Transverse colon (tissue), 4 donors: ENCODE measurements around the gene TMEM202. TPM values are rescaled to one million over a fixed set of nuclear protein-coding genes. Genes with fewer than 3 reads are reported as not detected.
"Not testable (repeated sequence)": the region's sequence is repeated elsewhere in the genome, so short reads cannot be mapped to it uniquely, and the experiment has no call there.

ENCODE experiments used
- DNase-seq: peaks from one replicate; pipeline ENCODE4 v3.0.0-alpha.2; 2019
- H3K27ac ChIP-seq, 4 donors: fragments of 200-600 bp; sonication (generic); 2 replicates each; pipeline ENCODE4 v1.5.1; 2016 to 2018; ENCODE audit warnings: inconsistent platforms in 4 of 4
- H3K27me3 ChIP-seq: fragments of 200-600 bp; sonication (generic); 2 replicates; pipeline ENCODE4 v1.5.1; 2017; ENCODE audit warnings: inconsistent platforms
- H3K36me3 ChIP-seq, 4 donors: fragments of 200-600 bp; sonication (generic); 2 replicates each; pipeline ENCODE4 v1.5.1; 2017 to 2019; ENCODE audit warnings: inconsistent platforms in 4 of 4
- H3K4me1 ChIP-seq, 4 donors: fragments of 200-600 bp; sonication (generic); 2 replicates each; pipeline ENCODE4 v1.5.1; 2017 to 2020; ENCODE audit warnings: inconsistent platforms in 4 of 4
- H3K4me3 ChIP-seq, 4 donors: fragments of 200-600 bp; sonication (generic); 1 replicate in 1 of 4; 2 replicates in 3 of 4; pipeline versions ENCODE4 v1.5.1 to v1.6.1; 2017 to 2019; ENCODE audit warnings: inconsistent platforms in 4 of 4
- H3K9me3 ChIP-seq, 2 donors: fragments of 200-600 bp; sonication (generic); 2 replicates each; pipeline ENCODE4 v1.5.1; 2017 to 2019; ENCODE audit warnings: inconsistent platforms in 2 of 2
- CTCF ChIP-seq, 5 experiments: fragments of 200-600 bp in 3 of 5; fragments of 450-650 bp in 2 of 5; sonication (generic) in 3 of 5; IDR thresholded peaks; 1 replicate in 2 of 5; 2 replicates in 3 of 5; pipeline ENCODE4 v1.5.1; 2016 to 2017; ENCODE audit warnings: antibody characterized with exemption in 5 of 5, inconsistent platforms in 3 of 5, mild to moderate bottlenecking in 2 of 5, moderate library complexity in 1 of 5
- EP300 ChIP-seq: sonication (generic); formaldehyde crosslinking; IDR thresholded peaks from one replicate; pipeline ENCODE4 v1.6.1; 2017; ENCODE audit warnings: antibody characterized with exemption, low read depth
- POLR2A ChIP-seq: fragments of 450-650 bp; IDR thresholded peaks from one replicate; pipeline ENCODE4 v1.6.1; 2016; ENCODE audit warnings: antibody characterized with exemption, mild to moderate bottlenecking, moderate library complexity
- POLR2AphosphoS5 ChIP-seq, 3 donors: sonication (generic); formaldehyde crosslinking; IDR thresholded peaks; one replicate each; pipeline ENCODE4 v1.6.1; 2016; ENCODE audit warnings: antibody characterized with exemption in 3 of 3
- WGBS, 2 donors: methylation state at CpG; one replicate each; pipeline ENCODE4 v1.1.5; 2018; ENCODE audit warnings: low coverage in 1 of 2; 5-methylcytosine and 5-hydroxymethylcytosine counted together
- in situ Hi-C, 4 donors: fragments of 200-750 bp; cut with MboI; loops; one replicate each; pipeline versions ENCODE4 v1.15.0 to v1.15.1; 2017; ENCODE audit warnings: low sequenced_read_pairs in 3 of 4, low pct_ligation_motif_present in 1 of 4, low pct_unique_long_range_greater_than_20kb in 1 of 4
- intact Hi-C: fragments of 100-400 bp; cut with DNase I; formaldehyde crosslinking; loops from one replicate; pipeline ENCODE4 v1.15.1; 2023; ENCODE audit warnings: low total_unique reads
- total RNA-seq, 4 donors: library from RNA; depleted of rRNA; stranded (reverse); fragments of >200 nt; gene quantifications; one replicate each; pipeline ENCODE4 v1.1.0, GENCODE V29; 2016

Gene TMEM202
- total RNA-seq, 4 donors from 2014 or later, result not detected

- Histone ChIP-seq H3K27ac (no peak overlapping the region), H3K36me3 (no peaks in the 10 kb centered on the region), H3K9me3 (peaks cover 14 to 18% of the 10 kb centered on the region in 2 donors), H3K4me3 (no peak overlapping the region), H3K4me1 (no peaks in the 10 kb centered on the region), H3K27me3 (peaks cover 46% of the 10 kb centered on the region)
- no peak for DNase-seq
- 89 to 100% methylated on average over 1 of the region's 1 CpG for WGBS, 2 donors
- in situ Hi-C loops, result no loop called here
- intact Hi-C loops, result no loop called here
- TF ChIP-seq POLR2AphosphoS5 (IDR thresholded peaks at IDR 0.05), result no peak
Measured at GRCh38 chr15:72437650-72438316, 39.7 kb downstream of the TMEM202 start.

- H3K27me3 ChIP-seq, DNase-seq, H3K27ac ChIP-seq, H3K4me1 ChIP-seq, H3K9me3 ChIP-seq, intact Hi-C loops, in situ Hi-C loops, H3K36me3 ChIP-seq, H3K4me3 ChIP-seq: not testable (repeated sequence)
- 84% methylated on average over 5 of the region's 5 CpGs; no CpG with 5 or more reads in 1 of the 2 donors for WGBS, 2 donors
Measured at GRCh38 chr15:72442848-72443247, 44.7 kb downstream of the TMEM202 start.

GRCh38 chr15:72445426-72445825 is 47.3 kb downstream of the TMEM202 start:
- TF ChIP-seq POLR2AphosphoS5 (IDR thresholded peaks at IDR 0.05) (no peak), EP300 (no peak), POLR2A (no peak), CTCF (IDR thresholded peaks at IDR 0.05) (no peak)
- H3K4me1 ChIP-seq, result no peaks in the 10 kb centered on the region
- DNase-seq, result no peak
- 70% methylated on average over 1 of the region's 1 CpG; no CpG with 5 or more reads in 1 of the 2 donors for WGBS, 2 donors
- no peaks in the 10 kb centered on the region for H3K36me3 ChIP-seq
- intact Hi-C loops (no loop called here), in situ Hi-C loops (no loop called here)
- no peak overlapping the region for H3K27ac ChIP-seq
- H3K9me3 ChIP-seq, result no peaks in the 10 kb centered on the region
- H3K4me3 ChIP-seq, result no peak overlapping the region
- H3K27me3 ChIP-seq, result peaks cover 4% of the 10 kb centered on the region

GRCh38 chr15:72450805-72451204 is 52.7 kb downstream of the TMEM202 start:
- Histone ChIP-seq H3K4me1 (no peaks in the 10 kb centered on the region), H3K36me3 (no peaks in the 10 kb centered on the region), H3K9me3 (no peaks in the 10 kb centered on the region), H3K4me3 (no peak overlapping the region), H3K27me3 (no peaks in the 10 kb centered on the region), H3K27ac (no peak overlapping the region)
- 80 to 83% methylated on average over 1 to 6 of the region's 6 CpGs for WGBS, 2 donors
- no peak for DNase-seq
- in situ Hi-C loops, result no loop called here
- no peak for TF ChIP-seq POLR2AphosphoS5 (IDR thresholded peaks at IDR 0.05)
- no peak for TF ChIP-seq CTCF (IDR thresholded peaks at IDR 0.05)
- no peak for TF ChIP-seq POLR2A
- no peak for TF ChIP-seq EP300
- intact Hi-C loops, result no loop called here

GRCh38 chr15:72451224-72451623 is 53.1 kb downstream of the TMEM202 start:
- TF ChIP-seq CTCF (IDR thresholded peaks at IDR 0.05), result no peak
- TF ChIP-seq POLR2A, result no peak
- no peak for TF ChIP-seq POLR2AphosphoS5 (IDR thresholded peaks at IDR 0.05)
- no peak for TF ChIP-seq EP300
- no peak for DNase-seq
- H3K4me1 ChIP-seq, result no peaks in the 10 kb centered on the region
- intact Hi-C loops (no loop called here), in situ Hi-C loops (no loop called here)
- no peaks in the 10 kb centered on the region for H3K36me3 ChIP-seq
- no peak overlapping the region for H3K4me3 ChIP-seq
- H3K27me3 ChIP-seq, result no peaks in the 10 kb centered on the region
- no peak overlapping the region for H3K27ac ChIP-seq
- 79% methylated on average over 8 of the region's 9 CpGs; no CpG with 5 or more reads in 1 of the 2 donors for WGBS, 2 donors
- no peaks in the 10 kb centered on the region for H3K9me3 ChIP-seq
